ENCODE results near the gene ASAP3.
"Not testable (repeated sequence)": the region's sequence is repeated elsewhere in the genome, so short reads cannot be mapped to it uniquely, and the experiment has no call there.

ASAP3 gene

GRCh38 chr1:23395849-23396248, 88.1 kb downstream of the ASAP3 start:
- no peak for DNase-seq (ENCODE audit: low spot score)

GRCh38 chr1:23395154-23395724, 88.7 kb downstream of the ASAP3 start:
- DNase-seq (ENCODE audit: low spot score), result no peak

DNA sequence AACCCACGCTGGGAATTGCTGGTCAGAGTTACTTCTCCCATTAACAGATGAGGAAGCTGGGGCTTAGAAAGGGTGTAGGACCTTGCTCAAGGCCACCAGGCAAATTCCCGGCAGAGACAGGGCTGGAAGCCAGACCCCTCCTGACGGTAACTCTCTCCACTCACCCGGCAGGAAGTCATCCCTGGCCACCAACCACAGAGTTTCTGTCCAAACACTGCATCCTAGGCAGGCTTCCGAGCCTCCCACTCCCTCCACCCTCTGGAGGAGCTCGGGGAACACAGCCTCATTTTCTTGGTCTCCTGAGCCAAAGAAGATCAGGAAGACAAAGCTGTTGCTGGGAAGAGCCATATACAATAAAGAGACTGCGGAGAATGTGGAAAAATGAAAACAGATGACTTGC, 89.3 kb downstream of the ASAP3 start:
- no peak for DNase-seq (ENCODE audit: low spot score)

- no peak for DNase-seq (ENCODE audit: low spot score)
Observed at GRCh38 chr1:23394181-23394580, 89.8 kb downstream of the ASAP3 start.

DNA sequence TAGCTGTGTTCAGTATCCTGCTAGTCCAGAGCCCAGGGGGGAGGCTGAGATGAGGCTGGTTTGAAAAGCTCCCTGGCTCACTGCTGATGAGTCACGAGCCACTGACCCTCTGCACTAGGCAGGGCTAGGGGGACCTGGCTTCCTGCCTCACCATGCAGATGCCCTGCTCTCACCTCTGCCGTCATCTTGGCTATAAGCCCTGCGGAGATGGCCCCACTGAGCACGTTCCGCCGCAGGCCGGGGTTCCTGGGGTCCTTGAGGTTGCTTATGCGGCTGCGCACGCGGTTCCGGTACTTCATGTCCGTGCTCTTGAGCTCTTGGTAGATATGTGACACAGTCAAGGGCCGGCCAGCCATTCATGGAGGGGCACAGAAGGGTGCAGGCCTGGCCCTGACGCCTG, 90.3 kb downstream of the ASAP3 start:
- DNase-seq (ENCODE audit: low spot score), result no peak

DNA sequence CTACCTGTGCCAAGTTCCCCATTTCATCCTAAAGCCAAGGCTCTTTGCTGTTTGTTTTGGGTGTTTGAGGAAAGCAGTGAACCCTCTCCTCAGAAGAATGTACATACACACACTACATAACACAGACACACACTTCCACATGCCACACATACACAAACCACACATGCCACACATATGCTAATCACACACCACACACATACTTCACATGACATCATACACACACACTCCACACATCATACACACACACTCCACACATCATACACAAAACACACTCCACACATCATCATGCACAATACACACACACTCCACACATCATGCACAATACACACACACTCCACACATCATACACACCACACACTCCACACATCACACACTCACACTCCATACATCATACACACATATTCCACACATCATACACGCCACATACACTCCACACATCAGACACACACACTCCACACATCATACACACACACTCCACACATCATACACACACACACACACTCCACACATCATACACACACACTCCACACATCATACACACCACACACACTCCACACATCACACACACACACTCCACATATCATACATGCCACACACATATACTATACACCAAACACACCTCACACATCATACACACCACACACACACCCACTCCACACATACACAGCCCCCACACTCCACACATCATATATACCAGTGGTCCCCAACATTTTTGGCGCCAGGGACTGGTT, 91.7 kb downstream of the ASAP3 start:
- no peak for DNase-seq (ENCODE audit: low spot score)

GRCh38 chr1:23389837-23390321, 94.1 kb downstream of the ASAP3 start:
- DNase-seq (ENCODE audit: low spot score), result no peak

DNA sequence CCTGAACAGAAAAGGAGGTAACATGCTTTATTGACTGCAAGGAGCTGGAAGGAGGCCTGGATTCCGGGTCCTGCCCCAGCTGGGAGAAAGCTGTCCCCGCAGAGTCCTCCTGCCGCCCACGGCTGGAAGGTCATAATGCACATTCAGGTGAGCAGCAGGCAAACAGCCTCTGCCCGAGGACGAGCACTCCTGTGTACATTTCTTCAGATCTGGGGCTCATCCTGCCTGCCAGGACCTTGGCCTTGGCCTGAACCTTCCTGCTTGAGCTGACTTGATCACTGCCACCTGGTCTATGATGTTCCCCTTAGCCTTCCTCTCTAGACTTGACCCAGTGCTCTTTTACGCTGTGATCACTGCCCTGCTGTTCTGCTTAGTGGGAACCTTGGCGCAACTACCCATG, 96.5 kb downstream of the ASAP3 start:
- DNase-seq (ENCODE audit: low spot score), result no peak

DNA sequence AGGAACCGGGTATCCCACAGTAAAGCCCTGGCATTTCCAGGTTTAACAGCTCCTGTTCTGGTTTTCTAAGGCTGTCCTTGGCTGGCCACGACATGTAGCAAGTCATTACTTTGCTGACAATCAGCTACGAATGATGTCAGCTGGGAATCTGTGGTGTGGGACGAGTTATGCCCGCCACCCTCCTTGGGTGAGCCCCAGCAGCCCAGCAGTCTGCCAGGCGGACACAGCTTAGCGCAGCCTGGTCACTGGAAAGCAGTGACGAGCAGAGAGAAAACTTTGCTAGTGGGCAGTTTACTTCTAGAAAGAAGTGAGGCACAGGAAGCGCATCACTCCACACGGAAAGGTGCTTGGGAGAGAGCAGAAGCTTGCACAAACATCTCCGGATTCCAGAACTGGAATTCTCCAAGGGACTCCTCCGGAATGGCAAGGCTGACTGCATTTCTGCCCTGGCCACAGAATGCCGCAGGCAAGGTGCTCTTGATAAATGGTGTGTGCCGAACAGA, 98.8 kb downstream of the ASAP3 start:
- DNase-seq (ENCODE audit: low spot score), result no peak

- DNase-seq (ENCODE audit: low spot score), result no peak
Observed at GRCh38 chr1:23384312-23385058, 99.5 kb downstream of the ASAP3 start.

DNA sequence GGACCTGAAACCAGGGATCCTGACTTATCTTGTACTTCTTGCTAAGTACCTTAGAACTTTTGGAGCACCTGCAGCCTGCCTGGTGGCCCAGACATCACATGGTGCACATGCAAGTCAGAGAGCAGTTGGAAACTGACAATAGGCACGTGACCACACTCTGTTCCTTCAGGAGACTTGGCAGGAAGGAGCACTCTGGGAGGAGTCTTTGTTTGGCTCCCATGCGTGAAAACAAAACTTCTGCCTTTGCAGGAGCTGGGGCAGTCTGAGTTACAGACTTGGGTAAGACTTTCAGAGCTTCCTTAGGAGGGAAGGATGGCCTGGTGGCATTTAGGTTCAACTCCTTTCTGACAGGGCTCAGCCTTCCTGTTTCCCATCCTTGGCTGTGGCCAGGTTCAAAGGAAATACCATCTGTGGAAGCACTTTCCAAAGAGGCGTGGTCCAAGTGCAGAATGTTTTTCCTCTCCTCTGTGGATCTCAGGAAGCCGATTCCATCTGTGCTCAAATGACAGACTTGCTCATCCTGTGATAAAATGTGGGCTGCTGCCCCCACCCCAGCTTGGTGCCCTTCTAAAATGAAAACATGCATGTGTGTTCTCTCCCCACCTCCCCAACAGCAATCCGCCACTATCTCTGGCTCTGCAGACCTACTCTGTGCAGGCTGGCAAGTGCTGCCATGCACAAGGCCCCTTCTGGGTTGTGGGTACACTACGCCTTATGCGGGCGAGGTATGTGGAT, 100.2 kb downstream of the ASAP3 start:
- no peak for DNase-seq (ENCODE audit: low spot score)

DNA sequence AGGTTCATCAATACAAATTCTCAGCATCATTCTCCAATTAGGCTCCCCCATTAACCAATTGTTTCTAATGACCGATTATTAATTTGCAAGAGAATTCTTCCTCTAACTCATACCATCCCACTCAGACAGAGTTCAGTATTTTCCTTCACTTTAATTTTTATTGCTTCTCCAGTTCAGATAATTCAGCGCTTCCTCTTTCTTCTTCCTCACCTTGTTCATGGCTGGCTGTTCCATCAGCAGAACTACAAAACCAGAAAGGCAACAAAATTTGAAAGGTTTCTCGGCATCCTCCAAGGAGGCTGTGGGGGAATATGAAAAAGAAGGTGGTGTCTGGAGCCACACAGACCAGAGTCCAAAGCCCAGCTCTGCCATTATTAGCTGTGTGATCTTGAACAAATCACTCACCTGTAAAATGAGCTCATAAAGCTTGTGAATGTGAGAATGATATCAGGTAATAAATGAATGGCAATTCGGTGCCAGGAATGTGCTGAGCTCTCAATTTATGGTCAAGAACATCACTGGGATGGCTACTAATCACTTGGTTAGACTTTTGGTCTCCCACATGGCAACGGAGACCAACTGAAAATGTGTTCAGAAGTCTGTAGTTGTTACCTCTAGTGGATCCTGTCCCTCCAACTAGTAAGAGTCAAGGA, 102.6 kb downstream of the ASAP3 start:
- no peak for DNase-seq (ENCODE audit: low spot score)

- DNase-seq (ENCODE audit: low spot score), result no peak
Observed at GRCh38 chr1:23380719-23381118, 103.3 kb downstream of the ASAP3 start.

- DNase-seq (ENCODE audit: low spot score), result not testable (repeated sequence)
Observed at GRCh38 chr1:23380236-23380635, 103.7 kb downstream of the ASAP3 start.
